Effector CD4-positive, alpha-beta T cell (primary cell): ENCODE measurements around the gene RAB3GAP1.
"Not testable (repeated sequence)": the region's sequence is repeated elsewhere in the genome, so short reads cannot be mapped to it uniquely, and the experiment has no call there.

ENCODE experiments used
- DNase-seq: peaks from one replicate; pipeline ENCODE4 v3.0.0-alpha.2; 2020
- total RNA-seq: gene quantifications from one replicate; lab custom pipeline; 2026; lab: John Stamatoyannopoulos, UW

The RAB3GAP1 gene
- total RNA-seq = 137 reads per million, percentile 88 among the genes with 10 or more reads in this experiment

DNA sequence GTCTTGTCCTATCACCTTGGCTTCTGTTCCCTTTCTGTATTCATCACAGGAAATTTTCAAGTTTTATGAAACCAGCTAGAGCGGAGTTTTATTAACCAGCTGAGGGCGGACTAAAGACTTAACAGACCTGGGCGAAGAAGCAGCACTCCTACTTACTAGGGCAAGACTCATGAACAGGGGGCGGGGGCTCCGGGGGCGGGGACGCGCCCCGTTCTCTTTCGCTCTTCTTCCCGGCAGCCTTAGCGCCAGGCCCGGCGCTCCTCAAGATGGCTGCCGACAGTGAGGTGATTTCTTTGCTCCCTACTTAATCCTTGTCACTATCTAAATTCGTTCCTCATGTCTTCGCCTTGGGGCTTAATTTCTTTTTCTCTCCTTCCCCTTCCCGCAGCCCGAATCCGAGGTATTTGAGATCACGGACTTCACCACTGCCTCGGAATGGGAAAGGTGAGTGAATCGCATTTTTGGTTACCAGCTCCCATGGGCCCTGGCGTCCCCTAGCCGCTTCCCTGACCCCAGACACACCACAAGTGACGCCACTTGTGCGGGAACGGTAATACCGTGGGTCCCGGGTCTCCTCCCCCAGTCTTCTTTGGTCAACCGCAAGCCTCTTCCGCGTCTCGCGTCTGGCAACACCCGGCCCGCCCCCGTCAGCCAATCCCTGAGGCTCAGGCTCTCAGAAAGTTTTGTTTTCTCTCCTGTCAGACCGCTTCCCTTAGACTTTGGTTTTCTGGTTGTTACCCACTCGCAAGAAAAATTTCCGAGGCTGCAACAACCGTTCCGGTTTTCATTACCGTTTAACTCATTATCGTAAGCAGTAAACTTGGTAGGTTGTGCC, at the start of gene RAB3GAP1:
TSS of gene RAB3GAP1 (plus strand) at position 251 of the 835 bp plus-strand sequence. CDS start at position 267, 16 bp downstream.
- peak; percentile 90 for DNase-seq

DNA sequence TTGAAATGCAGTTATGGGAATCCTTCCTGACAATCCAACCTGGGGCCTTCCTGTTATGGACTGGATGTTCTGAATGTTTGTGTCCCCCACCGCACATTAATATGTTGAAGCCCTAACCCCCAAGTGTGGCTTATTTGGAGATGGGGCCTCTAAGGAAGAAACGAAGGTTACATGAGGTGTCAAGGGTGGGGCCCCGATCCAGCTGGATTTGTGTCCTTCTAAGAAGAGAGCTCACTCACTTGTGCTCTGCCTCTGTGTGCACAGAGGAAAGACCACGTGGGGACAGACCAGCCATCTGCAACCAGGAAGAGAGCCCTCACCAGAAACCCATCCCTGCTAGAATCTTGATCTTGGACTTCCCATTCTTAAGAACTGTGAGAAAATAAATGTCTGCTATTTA, 49.3 kb upstream of the RAB3GAP1 start:
- no peak for DNase-seq

DNA sequence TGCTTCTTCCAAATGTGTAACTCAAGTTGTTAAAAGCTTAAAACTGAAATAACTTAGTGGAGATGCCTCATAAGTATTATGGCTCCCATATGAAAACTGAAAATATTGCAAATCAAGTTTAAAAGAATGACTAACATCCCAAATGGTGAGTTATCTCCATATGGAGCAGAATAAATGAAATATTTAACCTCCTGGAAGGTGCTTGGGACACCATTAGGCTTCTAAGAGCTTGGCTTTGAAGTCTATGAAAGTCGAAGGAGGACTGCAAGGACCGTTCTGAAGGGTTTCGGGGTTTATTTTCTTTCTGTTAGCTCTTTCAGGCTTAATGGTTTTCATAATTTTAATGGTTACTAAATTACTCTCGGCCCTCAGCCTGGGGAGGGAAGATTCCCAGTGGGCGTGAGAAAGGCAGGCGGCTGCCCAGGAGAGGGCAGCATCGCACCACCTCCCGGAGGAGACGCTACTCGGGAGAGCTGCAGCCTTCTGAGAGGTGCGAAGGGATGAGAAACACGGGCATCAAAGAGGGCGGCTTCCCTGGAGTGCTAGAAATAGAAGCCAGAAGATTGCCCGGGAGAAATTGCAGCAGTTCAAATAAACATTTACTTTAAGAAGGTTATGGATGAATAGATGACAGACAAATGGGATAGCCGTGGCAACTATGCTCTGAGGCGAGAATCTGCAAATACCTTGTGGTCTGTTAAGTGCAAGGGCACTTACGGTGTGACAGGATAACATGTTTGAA, 47.9 kb upstream of the RAB3GAP1 start:
- DNase-seq = peak; percentile 60

DNA sequence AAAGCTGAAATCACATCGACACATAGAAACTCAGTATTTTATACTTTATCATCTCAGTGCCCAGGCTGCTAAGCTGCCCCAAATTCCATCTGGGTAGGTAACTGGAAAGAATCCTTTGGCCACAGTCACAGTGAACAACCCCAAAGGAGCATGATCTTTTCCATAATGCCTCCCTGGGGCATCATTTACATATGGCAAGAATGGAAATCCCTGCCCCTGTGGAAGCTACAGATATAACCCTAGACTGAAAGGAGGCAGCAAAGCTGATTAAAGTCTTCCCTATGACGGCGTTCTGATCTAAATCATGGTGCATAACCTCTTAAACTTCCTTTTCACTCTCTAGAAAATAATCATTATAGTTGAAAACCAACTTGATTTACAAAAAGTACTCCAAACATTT, 46.3 kb upstream of the RAB3GAP1 start:
- no peak for DNase-seq

DNA sequence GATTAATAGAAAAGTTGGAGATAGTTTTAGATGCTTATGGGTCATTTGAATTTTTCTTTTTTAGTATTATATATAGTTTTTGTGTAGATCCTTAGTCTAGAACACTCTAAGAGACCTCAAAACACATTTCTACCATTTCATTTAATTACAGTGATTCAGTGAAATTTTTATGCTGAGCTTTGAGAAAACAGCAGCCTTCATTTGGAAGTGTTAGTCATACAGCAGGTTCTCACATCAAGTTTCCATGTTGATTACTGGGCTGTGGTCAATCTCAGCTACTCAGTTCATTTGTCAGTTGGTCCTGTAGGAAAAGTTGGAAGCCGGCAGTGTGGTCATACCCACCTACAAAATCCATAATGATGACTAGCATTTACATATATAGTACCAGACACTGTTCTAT, 42.8 kb upstream of the RAB3GAP1 start:
- DNase-seq = no peak

DNA sequence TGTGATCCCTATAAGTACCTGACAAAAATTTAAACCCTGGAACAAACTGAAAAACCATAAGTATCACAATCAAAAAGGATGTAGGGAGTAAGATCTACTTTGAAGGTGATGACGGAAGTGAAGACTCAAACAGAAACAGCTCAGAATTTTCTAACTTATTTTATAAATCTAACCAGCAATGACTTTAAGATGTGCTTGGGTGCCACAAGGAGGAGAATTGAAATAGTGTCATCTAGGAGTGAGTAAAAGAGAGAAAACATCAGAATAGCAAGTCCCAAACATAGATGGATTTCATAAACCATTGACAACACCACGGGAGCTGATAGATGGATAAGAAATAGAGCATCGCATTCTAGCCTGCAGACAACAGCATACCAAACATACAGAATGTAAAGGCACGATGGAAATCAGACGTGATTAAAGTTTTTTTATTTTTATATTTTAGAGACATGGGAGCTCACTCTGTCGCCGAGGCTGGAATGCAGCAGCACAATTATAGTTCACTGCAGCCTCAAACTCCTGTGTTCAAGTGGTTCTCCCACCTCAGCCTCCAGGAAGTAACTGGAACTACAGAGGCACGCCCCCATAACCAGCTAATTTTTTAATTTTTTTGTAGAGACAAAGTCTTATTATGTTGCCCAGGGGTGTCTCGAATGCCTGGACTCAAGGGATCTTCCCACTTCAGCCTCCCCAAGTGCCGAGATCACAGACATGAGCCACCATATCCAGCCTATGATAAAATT, 41.7 kb upstream of the RAB3GAP1 start:
- no peak for DNase-seq

DNA sequence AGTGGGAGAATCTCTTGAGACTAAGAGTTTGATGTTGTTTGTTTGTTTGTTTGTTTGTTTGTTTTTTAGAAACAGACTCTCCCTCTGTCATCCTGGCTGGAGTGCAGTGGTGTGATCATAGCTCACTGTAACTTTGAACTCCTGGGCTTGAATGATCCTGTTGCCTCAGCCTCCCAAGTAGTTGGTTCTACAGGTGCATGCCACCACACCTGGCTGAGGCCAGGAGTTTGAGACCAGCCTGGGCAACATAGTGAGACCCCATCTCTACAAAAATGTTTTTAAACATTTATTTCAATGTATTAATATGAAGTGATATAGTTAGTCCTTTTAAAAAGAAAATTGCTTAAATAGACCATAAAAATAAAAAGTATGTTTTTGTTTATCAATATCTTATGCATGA, 40.5 kb upstream of the RAB3GAP1 start:
- no peak for DNase-seq

DNA sequence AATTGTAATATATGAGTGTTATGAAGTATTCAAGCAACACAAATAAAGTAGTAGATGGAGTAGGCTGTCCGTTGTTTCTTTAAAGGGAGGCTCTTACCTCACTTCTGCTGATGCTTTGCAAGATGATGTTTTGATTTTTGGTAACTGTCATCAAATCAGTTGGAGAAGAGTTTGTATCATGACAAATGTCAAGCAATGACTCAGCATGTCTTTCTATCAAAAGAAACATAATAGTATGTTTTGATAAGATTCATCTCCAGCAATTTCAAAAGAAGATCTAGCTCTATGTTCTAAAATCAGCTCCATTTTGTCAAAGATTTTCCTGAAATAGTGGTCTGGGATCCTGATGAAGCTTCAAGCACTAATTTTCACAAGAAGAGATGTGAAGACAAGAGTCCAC, 30.5 kb upstream of the RAB3GAP1 start:
- DNase-seq = no peak

DNA sequence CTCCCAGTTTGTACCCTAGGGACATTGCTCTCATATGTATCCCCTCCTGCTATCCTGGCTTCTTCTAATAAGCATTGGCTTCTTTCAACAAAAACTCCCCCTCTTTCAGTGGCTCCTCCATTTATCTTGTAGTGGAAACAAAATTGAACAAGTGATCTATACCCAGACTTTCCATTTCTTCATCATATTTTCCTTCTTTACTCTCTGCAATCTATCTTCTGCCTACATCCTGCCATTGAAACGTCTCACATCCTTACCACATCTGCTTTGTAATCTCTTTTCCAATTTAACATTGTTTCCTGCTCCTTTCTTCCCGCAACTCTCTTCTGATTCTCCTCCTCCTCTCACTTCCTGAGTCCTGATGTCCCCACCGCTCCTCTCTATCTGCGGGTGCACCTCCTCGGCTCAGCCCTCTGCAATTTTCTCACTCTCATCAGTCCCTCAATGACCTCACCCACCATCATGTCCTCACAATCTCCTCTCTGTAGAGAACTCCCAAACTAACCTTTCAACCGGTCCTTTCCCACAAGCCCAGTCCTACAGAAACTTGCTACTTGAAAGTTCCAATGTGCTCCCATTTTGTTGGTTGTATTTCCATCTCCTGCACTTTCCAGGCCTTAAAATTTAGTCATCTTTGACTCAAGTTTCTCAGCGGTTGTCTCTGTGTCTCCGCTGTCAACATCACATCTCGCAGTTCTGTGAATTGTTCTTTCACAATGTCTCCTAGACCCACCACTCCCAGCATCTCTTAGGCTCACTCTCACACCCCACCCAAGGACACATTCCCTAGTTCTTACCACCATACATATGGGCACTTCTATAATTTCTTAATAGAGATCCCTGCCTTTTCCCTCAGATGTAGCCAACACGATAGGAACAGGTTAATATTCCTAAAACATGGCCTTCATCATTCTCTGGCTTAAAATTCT, 28.9 kb upstream of the RAB3GAP1 start:
- DNase-seq = no peak

DNA sequence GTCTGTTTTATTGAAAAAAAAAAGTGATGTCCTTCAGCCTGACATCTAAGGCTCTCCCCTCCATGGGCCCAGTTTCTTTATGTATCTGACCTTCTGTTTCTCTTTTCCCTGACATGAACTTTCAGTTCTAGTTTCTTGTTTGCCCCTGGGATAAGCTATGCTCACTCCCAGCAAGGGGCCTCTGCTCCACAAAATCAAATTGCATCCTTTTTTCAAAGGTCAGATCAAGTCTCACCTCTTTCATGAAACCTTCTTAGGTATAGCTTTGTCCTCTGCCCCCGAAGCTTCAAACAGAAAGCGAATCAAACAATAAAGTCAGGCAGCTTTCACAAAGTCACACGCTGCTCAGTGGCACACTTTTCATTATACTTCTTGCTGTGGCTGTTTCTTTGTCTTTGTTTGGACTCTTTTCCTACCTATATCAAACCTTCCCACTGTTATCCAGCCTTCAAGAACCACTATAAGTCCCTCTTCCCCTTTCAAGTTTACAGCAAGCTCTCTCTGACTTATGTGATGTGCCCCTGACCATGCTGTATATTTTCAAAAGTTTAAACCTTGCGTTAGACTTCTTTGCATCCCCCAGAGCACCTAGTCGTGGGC, 28.1 kb upstream of the RAB3GAP1 start:
- DNase-seq = no peak

DNA sequence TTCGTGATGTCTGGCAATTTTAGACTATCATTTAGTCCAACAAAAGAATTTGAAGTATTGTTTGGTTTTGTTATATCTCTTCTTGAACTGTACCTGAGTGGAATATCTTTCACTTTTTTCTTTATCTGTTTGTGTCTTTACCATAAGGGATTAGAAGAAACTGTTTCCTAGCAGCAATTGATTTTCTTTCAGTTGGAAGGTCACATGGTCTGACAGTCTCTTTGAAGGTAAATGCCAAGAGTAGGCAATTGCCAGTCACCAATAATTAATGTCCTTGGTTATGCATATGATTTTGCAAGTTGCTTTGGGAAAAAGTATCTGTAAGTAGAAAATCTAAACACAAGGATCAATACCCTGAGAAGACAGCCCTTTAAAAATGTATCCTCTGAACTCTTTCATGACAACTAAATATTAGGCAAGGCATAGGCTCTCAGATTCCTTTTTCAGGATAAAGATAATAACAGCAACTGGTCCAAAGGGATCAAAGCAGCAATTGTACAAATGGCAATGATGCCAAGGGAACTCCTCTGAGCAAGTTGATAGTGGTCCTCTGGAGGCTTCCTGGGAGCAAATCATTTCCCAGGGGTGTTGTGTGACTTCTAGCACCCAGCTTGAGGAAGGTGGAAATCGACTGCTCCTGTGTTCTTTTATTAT, 22.5 kb upstream of the RAB3GAP1 start:
- DNase-seq = no peak

DNA sequence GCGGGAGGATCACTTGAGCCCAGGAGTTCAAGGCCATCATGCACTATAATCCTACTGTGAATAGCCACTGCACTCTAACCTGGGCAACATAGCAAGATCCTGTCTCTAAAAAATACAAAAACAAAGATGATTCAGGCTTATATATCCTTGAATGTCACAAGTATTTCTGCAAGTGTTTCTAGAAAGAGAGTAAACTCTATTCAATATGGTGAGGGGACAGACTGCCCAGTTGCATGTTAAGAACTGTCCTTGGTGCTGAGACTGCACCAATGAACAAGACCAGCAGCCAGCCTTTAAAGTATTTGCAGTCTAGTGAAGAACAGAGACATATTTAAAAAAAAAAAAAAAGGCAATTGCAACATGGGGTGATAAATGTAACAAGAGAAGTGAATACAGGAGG, 21.3 kb upstream of the RAB3GAP1 start:
- DNase-seq = no peak

DNA sequence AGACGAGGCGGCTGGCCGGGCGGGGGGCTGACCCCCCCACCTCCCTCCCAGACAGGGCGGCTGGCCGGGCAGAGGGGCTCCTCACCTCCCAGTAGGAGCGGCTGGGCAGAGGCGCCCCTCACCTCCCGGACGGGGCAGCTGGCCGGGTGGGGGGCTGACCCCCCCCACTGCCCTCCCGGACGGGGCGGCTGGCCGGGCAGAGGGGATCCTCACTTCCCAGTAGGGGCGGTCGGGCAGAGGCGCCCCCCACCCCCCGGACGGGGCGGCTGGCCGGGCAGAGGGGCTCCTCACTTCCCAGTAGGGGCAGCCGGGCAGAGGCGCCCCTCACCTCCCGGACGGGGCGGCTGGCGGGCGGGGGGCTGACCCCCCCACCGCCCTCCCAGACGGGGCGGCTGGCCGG, 18.9 kb upstream of the RAB3GAP1 start:
- not testable (repeated sequence) for DNase-seq

DNA sequence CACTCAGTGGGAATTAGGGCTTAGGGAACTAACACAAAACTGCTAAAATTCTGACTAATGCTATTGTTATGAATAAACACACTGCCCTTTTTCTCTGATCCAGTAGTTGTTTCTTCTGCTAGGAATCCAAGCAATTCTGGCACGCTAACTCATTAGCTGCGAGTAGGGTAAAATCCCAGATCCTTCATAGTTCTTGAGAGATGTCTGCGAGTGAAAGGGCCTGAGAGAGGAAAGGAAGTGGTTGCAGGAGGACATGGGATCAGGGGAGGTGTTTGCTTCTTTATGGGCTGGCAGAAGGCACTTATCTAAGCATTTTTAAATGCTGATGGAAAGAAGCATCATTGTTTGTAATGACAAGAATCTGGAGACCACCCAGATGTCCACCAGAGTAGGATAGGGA, 14.3 kb upstream of the RAB3GAP1 start:
- DNase-seq = no peak

DNA sequence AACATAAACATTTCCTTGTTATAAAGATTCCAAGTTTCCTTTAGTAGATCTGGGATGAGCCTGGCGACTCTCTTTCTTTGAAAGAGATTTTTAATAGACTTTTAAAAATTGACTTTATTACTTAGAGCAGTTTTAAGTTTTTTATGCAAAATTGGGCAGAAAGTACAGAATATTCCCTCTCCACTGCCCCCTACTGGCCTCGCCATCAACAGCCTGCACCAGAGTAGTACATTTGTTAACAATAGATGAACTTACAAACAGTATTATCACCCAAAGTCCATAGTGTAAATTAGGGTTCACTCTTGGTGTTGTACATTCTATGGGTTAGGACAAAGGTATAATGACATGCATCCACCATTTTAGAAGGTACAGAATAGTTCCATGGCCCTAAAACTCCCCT, 8.7 kb upstream of the RAB3GAP1 start:
- no peak for DNase-seq

DNA sequence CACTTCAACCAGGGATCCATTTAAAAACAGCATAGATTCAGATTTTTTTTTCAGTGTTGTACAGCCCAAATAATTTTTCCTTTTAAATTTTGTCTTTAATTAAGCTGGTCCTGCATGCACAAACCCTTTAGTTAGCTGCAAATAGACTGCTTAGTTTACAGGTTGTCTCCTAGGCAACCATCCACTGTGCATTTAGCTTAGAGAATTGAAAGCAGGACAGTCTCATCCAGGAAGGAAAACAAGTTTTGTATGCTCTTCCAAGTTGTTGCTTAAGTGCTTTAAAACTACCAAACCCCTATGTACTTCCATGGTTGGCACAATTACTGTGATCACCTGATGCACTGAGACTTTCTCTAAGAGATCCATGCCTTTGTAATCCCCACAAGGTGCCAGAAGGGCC, 4.8 kb upstream of the RAB3GAP1 start, which contains the start of gene MAP3K19:
TSS of gene MAP3K19 (minus strand) at position 148 of the 400 bp plus-strand sequence. CDS start 22,800 bp downstream, outside the sequence.
- DNase-seq = no peak

DNA sequence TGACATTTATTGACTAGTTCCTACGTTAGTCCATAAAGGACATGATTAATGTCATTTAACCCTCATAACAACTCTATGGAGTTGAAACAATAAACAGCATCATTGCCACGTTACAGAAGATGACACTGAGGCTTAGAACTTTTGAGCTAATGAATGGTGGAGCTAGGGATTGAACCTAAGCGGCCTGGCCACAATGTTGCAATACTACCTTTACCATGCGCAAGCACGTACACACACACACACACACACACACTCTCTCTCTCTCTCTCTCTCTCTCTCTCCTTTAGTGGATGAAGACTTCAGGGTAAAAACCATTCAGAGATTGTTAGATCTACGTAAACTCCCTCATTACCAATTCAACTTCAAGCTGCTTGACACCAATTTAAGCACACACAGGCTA, 4.0 kb upstream of the RAB3GAP1 start:
- no peak for DNase-seq

DNA sequence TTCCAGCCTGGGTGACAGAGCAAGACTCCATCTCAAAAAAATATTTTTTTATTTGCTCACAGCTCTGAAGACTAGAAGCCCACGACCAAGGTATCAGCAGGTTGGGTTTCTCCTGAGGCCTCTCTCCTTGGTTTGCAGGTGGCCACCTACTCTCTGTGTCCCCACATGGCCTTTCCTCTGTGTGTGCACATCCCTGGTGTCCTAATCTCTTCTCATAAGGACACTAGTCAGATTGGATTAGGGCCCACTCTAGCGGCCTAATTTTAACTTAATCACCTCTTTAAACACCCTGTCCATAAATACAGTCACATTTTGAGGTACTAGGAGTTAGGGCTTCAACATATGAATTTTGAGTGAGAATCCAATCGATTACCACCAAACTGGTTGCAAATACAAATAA, 2.0 kb upstream of the RAB3GAP1 start:
- DNase-seq = no peak

DNA sequence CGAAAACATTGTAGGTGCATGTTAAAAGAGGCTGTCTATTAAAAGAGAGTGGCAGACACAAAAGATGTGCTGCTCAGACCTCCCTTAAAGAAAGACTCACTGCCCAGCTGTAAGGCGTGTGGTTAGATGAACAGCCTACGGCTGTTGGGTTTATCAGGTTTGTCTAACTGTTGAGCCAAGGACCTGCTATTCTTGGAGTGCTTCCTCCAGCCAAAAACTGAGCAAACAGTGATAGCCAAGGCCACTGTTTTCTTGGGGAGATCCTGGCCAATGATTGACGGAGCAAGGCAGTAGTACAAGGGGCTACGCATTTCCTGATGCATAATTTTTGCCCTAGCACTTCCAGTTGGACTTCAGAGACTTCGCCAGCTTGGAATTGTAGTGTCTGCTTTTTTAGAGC, 1.4 kb upstream of the RAB3GAP1 start:
- no peak for DNase-seq

DNA sequence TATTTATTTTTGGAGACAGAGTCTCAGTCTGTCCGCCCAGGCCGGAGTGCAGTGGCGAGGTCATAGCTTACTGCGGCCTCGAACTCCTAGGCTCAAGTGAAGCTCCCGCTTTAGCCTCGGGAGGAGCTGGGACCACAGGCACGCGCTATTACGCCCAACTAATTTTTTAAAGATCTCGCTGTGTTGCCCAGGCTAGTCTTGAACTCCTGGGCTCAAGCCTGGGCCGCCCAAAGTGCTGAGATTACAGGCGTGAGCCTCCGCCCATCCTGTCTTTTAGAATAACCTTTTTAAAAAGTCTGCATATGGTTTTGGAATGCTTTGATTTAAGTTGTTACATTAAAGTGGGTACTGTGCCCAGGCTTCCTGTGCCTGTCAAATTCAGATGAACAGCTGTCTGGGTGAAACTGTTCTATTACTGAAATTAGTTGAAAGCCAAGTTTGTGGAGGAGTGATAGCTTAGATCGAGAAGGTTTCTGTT, 944 bp downstream of the RAB3GAP1 start:
- no peak for DNase-seq
